GM18867 (cell line): ENCODE data around the gene GPN2.
A peak's percentile ranks its signal among the peaks of the same experiment; 100 is the strongest.
"Not testable (repeated sequence)": the region's sequence is repeated elsewhere in the genome, so short reads cannot be mapped to it uniquely, and the experiment has no call there.

Source experiments
- ATAC-seq: cut with Tn5 transposase; IDR thresholded peaks from one replicate; pipeline ENCODE4 v1.9.1; 2021; ENCODE audit warnings: mild to moderate bottlenecking, moderate library complexity; ENCODE audit not compliant: unreplicated experiment

Gene GPN2

DNA sequence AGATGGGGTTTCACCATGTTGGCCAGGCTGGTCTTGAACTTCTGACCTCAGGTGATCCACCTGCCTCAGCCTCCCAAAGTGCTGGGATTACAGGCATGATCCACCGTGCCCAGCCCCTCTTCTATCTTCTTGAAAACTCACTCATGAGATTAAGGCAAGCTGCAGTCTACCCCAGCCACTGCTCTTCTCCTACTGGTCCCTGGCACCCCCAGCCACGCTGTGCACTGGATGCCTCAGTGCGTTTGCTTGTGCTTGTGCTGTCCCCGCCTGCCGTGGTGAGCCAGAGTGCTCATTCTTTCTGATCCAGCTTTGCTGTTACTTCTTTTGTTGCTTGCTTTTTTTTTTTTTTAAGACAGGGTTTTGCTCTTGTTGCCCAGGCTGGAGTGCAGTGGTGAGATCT is 52.4 kb downstream of the GPN2 start:
- ATAC-seq, result not testable (repeated sequence)

DNA sequence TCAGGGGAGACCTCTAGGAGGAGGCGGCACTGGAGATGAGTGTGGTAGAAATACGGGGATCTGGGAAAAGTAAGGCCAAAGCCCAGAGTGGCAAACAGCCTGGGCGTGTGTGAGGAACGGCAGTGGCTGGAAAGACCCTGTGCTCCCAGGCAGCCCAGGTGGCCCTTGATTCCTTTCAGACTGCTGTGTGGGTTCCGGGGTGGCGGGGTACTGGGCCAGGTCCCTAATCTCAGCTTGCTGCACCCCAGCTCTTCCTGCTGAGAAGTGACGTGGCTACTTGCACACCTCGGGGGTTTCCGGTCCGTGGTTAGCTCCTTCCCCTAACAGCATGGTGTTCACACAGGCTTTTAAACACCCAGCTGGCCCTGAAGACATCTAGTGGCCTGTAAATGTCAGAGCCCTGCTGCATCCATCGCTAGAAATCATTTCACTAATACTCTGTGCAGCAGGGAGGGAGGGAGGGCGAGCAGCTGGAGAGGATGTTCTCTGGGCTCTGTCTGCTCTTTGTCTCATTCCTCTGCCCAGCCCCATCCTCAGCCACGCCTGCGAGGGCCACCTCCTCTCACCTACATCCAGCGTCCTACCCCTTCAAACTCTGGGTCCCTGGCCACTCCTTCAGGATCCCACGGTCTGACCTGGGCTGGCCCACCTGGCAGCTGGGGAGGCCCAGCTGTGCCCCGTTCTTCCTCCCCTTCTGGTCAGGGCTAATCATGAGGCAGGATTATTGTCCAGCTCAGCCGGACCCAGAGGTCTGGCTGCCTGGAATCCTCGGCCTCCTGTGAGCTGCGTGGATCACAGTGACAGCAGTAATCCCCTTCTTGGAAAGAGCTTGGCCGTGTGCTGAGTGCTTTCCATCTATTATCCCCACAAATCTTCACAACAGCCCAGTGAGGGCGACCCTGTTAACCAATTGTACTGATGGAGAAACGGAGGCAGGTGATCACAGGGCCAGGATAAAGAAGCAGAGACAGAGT is 56.4 kb downstream of the GPN2 start:
- peak; percentile 83 for ATAC-seq

- ATAC-seq, result no peak
These were observed 57.7 kb downstream of the GPN2 start for GRCh38 chr1:26832249-26832960.

DNA sequence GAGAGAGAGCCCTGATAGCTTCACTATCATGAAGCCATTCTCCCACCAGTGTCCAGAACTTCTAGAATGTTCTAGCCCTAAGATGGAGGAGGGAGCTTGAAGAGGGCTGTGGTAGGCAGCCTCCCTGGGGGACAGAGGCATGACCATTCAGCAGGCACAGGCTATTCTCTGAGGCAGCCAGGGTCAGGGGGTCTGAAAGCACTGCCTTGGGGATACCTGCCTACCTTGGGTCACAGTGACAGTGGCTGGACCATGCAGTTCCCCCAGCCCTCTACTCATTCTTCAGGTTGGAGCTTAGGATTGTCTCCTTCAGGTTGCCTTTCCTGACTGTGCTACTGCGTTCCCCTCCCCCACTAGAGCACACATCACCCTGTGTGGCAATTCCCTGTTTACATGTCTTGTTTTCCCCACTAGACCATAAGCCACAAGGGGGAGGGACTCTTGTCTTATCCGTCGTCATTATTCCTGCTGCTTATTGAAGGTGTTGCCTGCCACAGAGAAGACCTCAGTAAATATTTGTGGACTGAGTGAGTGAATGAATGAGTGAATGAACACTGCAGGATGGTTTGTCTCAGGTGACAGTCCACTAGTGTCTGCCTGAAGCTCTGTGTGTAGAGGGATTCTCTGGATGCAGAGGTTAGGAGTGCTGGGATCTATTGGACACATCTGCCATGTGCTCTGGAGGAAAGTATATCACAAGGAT is 58.4 kb downstream of the GPN2 start:
- no peak for ATAC-seq

DNA sequence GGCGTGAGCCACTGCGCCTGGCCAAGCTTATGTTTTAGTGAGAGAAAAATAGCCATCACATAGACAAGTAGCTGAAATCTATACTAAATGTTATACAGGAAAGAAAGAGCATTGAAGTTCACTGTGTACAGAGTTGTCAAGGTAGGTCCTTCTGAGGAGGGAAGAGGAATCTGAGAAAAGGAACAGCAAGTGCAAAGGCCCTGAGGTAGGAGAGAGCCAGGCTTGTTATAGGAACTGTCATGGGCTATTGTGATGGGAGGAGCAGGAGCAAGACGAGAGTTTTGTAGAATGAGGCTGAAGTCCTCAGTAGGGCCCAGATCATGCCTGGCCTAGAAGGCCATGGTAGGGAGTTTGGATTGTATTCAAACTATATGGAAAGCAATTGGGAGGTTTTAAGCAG is 59.0 kb downstream of the GPN2 start:
- ATAC-seq, result no peak

DNA sequence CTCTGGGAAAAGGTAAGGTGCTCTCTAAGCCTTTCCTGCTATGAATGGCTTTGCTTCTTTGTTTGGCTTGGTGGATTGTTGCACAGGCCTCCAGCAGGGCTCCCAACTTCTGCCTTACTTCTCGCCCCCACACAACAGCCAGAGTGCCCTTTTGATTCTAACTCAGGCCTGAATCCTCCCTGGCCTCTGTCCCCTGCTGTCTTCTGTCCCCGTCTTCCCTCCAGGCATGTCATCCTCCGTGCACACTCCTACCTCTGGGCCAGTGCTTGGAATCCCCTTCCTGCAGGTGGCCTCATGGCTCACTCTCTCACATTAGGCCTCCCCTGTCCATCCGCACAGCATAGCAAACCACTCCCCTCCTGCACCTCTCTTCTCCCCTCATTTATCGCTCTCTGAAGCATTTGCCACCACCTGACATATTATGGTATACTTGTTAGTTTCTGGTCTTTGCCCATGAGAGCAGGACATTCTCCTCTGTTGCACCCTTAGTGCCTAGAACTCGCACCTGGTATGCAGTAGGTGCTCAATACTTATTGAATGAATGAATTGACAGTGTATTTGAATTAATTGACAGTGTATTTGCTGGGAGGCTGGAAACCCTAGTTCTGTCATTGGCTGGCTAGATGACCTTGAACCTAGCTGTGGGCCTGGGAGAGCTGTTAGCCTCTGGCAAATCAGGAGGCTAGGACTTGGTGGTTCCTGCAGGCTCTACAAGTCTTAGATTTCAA is 60.7 kb downstream of the GPN2 start:
- ATAC-seq, result no peak

GRCh38 chr1:26828411-26828991 is 61.6 kb downstream of the GPN2 start:
- no peak for ATAC-seq

DNA sequence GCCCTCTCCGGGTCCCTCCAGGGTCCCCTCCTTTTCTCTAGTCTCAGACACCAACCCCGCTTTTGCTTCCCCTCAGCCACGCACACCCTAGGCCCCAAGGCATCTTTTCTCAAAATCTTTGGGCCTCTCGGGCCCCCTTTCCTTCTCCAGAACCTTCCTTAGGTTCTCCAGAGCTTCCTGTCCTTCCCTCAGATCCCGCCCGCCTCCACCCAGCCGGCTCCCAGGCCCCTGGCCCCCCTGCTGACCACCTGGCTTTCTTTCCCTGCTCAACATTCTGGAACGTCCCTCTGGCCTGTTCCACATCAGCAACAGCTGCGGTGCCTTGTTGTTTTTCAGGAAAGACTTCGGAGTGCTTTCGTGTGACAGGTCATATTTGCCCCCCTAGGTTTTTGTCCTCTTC is 62.4 kb downstream of the GPN2 start:
- no peak for ATAC-seq

DNA sequence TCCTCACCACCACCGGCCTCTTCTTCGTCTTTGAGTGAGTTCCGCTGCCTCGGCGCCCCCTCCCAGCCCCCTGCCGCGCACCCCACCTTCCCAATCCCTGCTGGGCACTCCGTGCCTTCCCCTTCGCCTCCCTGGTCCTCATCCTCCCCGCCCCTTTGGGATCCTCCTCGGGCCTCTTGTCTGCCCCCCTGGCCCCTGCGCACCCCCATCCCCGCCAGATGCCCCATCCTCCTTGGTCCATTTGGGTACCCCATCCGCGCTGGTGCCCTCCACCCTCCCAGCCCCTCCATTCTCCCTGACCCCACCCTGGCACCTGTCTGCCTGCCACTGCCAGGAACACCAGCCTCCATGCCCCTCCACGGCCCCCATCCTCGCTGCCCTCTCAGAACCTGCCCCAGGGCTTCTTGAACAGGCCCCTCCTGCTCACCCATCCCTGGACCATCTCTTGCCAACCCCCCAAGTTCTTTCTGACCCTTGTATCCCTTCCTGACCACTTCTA is 62.9 kb downstream of the GPN2 start:
- no peak for ATAC-seq

GRCh38 chr1:26826261-26827105 is 63.6 kb downstream of the GPN2 start, which contains the start of gene ZDHHC18:
TSS of gene ZDHHC18 (plus strand) at chr1:26826688. CDS start at chr1:26826805, 117 bp downstream.
- ATAC-seq, result peak; percentile 81
